Endothelial cell of umbilical vein (primary cell): ENCODE data around the gene BRI3BP. TPM values are rescaled to one million over a fixed set of nuclear protein-coding genes. Genes with fewer than 3 reads are reported as not detected.

Source experiments
- BruUV-seq: library from RNA; stranded (reverse); fragments of 400-500 nt; replicated peaks from 2 replicates; lab custom pipeline; 2021; lab: Mats Ljungman, UMichigan
- CTCF ChIA-PET: fragments of 300-600, 350-600 bp; sonication (Branson Sonifier 250); formaldehyde crosslinking; loops from one replicate; lab custom pipeline; 2021; ENCODE audit warnings: antibody characterized with exemption, inconsistent platforms; lab: Charles Lee
- POLR2A ChIA-PET: fragments of 300-600, 350-600 bp; sonication (Branson Sonifier 250); formaldehyde crosslinking; loops from one replicate; lab custom pipeline; 2021; ENCODE audit warnings: antibody characterized with exemption, inconsistent platforms; lab: Charles Lee
- DNase-seq: peaks from one replicate; pipeline ENCODE4 v3.0.0-alpha.2; 2011; ENCODE audit warnings: low read depth, low spot score
- FAIRE-seq: peaks from 2 replicates; lab custom pipeline; 2011; peaks lifted over from hg19 to GRCh38; lab: Jason Lieb, UNC
- H2AFZ ChIP-seq: 2 replicates; pipeline ENCODE4 v1.6.0; 2012; ENCODE audit warnings: low read depth, low read length, control low read depth, inconsistent platforms
- H3K27ac ChIP-seq: 2 replicates; pipeline ENCODE4 v1.5.1; 2011; ENCODE audit warnings: low read depth, mild to moderate bottlenecking, control low read depth, low read length, moderate library complexity; ENCODE audit not compliant: insufficient read depth
- H3K27me3 ChIP-seq, 2 experiments: 2 replicates each; pipeline versions ENCODE4 v1.6.0 to v1.6.1; 2011; ENCODE audit warnings: low read length in 2 of 2, mixed read lengths in 1 of 2; ENCODE audit not compliant: control insufficient read depth in 2 of 2, insufficient read depth in 2 of 2
- H3K36me3 ChIP-seq, 2 experiments: 2 replicates in 1 of 2; 3 replicates in 1 of 2; pipeline ENCODE4 v1.5.1; 2011; ENCODE audit warnings: low read length in 2 of 2, mild to moderate bottlenecking in 1 of 2, moderate library complexity in 1 of 2; ENCODE audit not compliant: control insufficient read depth in 2 of 2, insufficient read depth in 2 of 2; ENCODE audit errors: extremely low read depth in 1 of 2
- H3K4me1 ChIP-seq: 3 replicates; pipeline ENCODE4 v1.5.1; 2011; ENCODE audit warnings: mild to moderate bottlenecking, low read length; ENCODE audit not compliant: control insufficient read depth, insufficient read depth; ENCODE audit errors: extremely low read depth
- H3K4me2 ChIP-seq: 2 replicates; pipeline ENCODE4 v1.6.1; 2011; ENCODE audit warnings: low read length, control low read depth, mixed read lengths; ENCODE audit not compliant: insufficient read depth
- H3K4me3 ChIP-seq, 3 experiments: fragments of 200-600 bp in 1 of 3; sonication (generic), shearing (Covaris generic) in 1 of 3; replicated peaks in 1 of 3; 2 replicates each; pipeline ENCODE4 v1.5.1; 2011 to 2016; ENCODE audit warnings: control low read depth in 3 of 3, low read length in 3 of 3, mild to moderate bottlenecking in 2 of 3, inconsistent platforms in 1 of 3, low read depth in 1 of 3, moderate library complexity in 1 of 3; ENCODE audit not compliant: insufficient read depth in 1 of 3
- H3K79me2 ChIP-seq: 2 replicates; pipeline ENCODE4 v1.6.0; 2012; ENCODE audit warnings: low read length, inconsistent platforms; ENCODE audit not compliant: control insufficient read depth, insufficient read depth
- H3K9ac ChIP-seq: replicated peaks from 2 replicates; pipeline ENCODE3; 2011; ENCODE audit warnings: low read length, control low read depth; ENCODE audit not compliant: insufficient read depth; ENCODE audit errors: extremely low read depth
- H3K9me1 ChIP-seq: replicated peaks from 3 replicates; pipeline ENCODE4 v1.6.0; 2011; ENCODE audit warnings: mild to moderate bottlenecking, low read length; ENCODE audit not compliant: control insufficient read depth, insufficient read depth; ENCODE audit errors: extremely low read depth
- H3K9me3 ChIP-seq: replicated peaks from 2 replicates; pipeline ENCODE4 v1.5.1; 2012; ENCODE audit warnings: low read length, inconsistent platforms; ENCODE audit not compliant: control insufficient read depth, insufficient read depth
- H4K20me1 ChIP-seq: replicated peaks from 2 replicates; pipeline ENCODE3; 2011; ENCODE audit warnings: mild to moderate bottlenecking, low read length; ENCODE audit not compliant: control insufficient read depth, insufficient read depth; ENCODE audit errors: extremely low read depth
- EZH2 ChIP-seq: IDR thresholded peaks from 2 replicates; pipeline ENCODE4 v1.6.1; 2012; ENCODE audit warnings: borderline replicate concordance, low read depth, mild to moderate bottlenecking, moderate library complexity, low read length, inconsistent platforms; ENCODE audit not compliant: severe bottlenecking
- FOS ChIP-seq: IDR thresholded peaks from 2 replicates; pipeline ENCODE4 v1.6.1; 2011; ENCODE audit warnings: mild to moderate bottlenecking, low read length, moderate library complexity, borderline replicate concordance; ENCODE audit not compliant: insufficient read depth
- GATA2 ChIP-seq: IDR thresholded peaks from 2 replicates; pipeline ENCODE4 v1.7.0; 2011; ENCODE audit warnings: low read depth, mild to moderate bottlenecking, moderate library complexity, mixed read lengths, low read length; ENCODE audit not compliant: insufficient read length, insufficient read depth
- JUN ChIP-seq: IDR thresholded peaks from 2 replicates; pipeline ENCODE4 v1.6.1; 2011; ENCODE audit warnings: borderline replicate concordance, low read depth; ENCODE audit not compliant: insufficient read length, insufficient read depth
- MYC ChIP-seq: IDR thresholded peaks from one replicate; pipeline ENCODE4 v1.6.1; 2011; ENCODE audit warnings: mild to moderate bottlenecking, low read depth, low read length
- POLR2A ChIP-seq: IDR thresholded peaks from 2 replicates; pipeline ENCODE4 v1.6.1; 2012; ENCODE audit warnings: low read depth, mild to moderate bottlenecking, control low read depth, low read length
- POLR2AphosphoS5 ChIP-seq: IDR thresholded peaks from 2 replicates; pipeline ENCODE4 v1.6.1; 2012; ENCODE audit warnings: low read depth, mild to moderate bottlenecking, control low read depth, low read length, moderate library complexity; ENCODE audit not compliant: insufficient read depth
- dilution Hi-C: fragments of 300-500 bp; cut with MboI; formaldehyde crosslinking; loops from one replicate; pipeline ENCODE4 v1.15.0; 2019; ENCODE audit warnings: low sequenced_read_pairs; ENCODE audit not compliant: extremely low pct_ligation_motif_present
- intact Hi-C: fragments of 100-400 bp; cut with micrococcal nuclease; formaldehyde crosslinking; loops from one replicate; pipeline ENCODE4 v1.10.0; 2022
- polyA plus RNA-seq, 4 experiments: library from polyadenylated mRNA; depleted of rRNA in 3 of 4; stranded (reverse) in 3 of 4; unstranded in 1 of 4; fragments of >200 nt; gene quantifications; 2 replicates each; pipeline versions ENCODE4 v1.2.1 to v1.2.3, GENCODE V29; 2011 to 2012; ENCODE audit warnings: missing spikeins in 1 of 4
- total RNA-seq: library from RNA; stranded (reverse); gene quantifications from 2 replicates; pipeline ENCODE4 v1.2.3, GENCODE V29; 2021
- TF ChIP-seq, protein P1 (sequence below), 2 donors: IDR thresholded peaks; 1 replicate in 1 of 2; 2 replicates in 1 of 2; pipeline ENCODE4 v1.5.1; 2011; ENCODE audit warnings: low read length in 2 of 2, mild to moderate bottlenecking in 2 of 2, moderate library complexity in 2 of 2, control low read depth in 1 of 2, inconsistent platforms in 1 of 2, low read depth in 1 of 2; ENCODE audit not compliant: insufficient read depth in 1 of 2; ENCODE audit errors: extremely low read depth in 1 of 2
- TF ChIP-seq, protein P2 (sequence below): IDR thresholded peaks from 2 replicates; pipeline ENCODE4 v1.6.1; 2011; ENCODE audit not compliant: insufficient read depth, insufficient read length

The BRI3BP gene
- total and polyA plus RNA-seq, 2 donors (not counting 3 experiments of a cell fraction or from before 2014, with no cell fraction given), result 3.4 to 8.2 TPM

DNA sequence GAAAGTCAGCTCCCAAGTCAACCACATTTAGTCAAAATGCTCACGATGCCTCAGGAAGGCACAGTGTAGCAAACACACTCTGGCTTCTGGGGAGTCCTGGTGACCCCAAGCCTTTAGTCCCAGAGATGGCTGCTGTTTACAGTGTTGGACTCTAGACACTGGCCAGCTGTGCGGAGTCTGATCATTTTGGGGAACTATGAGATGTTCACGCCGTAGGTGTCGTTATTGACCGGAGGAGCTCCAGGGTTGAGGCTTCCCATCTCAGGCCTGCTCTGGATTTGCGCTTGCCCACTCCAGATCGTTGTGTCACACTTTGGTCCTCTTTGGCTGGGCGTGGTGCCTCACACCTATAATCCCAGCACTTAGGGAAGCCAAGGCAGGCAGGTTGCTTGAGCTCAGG lies 27.7 kb downstream of the BRI3BP start:
- no peak overlapping the region for H3K4me2 ChIP-seq
- no peak overlapping the region for H3K9ac ChIP-seq
- no peaks in the 10 kb centered on the region for H3K9me3 ChIP-seq
- no peaks in the 10 kb centered on the region for H3K4me1 ChIP-seq
- CTCF ChIA-PET, result interaction anchor here (1.3 kb wide), 2 partner anchors 9 to 28 kb away, joined by 3 read pairs; partner anchors contain the start of gene BRI3BP
- intact Hi-C loops, result no loop called here
- no peaks in the 10 kb centered on the region for H3K79me2 ChIP-seq
- H3K36me3 ChIP-seq, result no peaks in the 10 kb centered on the region
- H3K27me3 ChIP-seq, result no peaks in the 10 kb centered on the region
- POLR2A ChIA-PET, result no interaction called here
- no TSS peak for BruUV-seq
- DNase-seq, result no peak
- no peak overlapping the region for H2AFZ ChIP-seq
- H4K20me1 ChIP-seq, result no peaks in the 10 kb centered on the region
- no peaks in the 10 kb centered on the region for H3K9me1 ChIP-seq
- H3K4me3 ChIP-seq, result no peak overlapping the region
- FAIRE-seq, result no peak
- TF ChIP-seq, protein P1, sequence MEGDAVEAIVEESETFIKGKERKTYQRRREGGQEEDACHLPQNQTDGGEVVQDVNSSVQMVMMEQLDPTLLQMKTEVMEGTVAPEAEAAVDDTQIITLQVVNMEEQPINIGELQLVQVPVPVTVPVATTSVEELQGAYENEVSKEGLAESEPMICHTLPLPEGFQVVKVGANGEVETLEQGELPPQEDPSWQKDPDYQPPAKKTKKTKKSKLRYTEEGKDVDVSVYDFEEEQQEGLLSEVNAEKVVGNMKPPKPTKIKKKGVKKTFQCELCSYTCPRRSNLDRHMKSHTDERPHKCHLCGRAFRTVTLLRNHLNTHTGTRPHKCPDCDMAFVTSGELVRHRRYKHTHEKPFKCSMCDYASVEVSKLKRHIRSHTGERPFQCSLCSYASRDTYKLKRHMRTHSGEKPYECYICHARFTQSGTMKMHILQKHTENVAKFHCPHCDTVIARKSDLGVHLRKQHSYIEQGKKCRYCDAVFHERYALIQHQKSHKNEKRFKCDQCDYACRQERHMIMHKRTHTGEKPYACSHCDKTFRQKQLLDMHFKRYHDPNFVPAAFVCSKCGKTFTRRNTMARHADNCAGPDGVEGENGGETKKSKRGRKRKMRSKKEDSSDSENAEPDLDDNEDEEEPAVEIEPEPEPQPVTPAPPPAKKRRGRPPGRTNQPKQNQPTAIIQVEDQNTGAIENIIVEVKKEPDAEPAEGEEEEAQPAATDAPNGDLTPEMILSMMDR (IDR thresholded peaks at IDR 0.05; ENCODE audit: extremely low read depth in 1 of 2, insufficient read depth in 1 of 2, low read depth in 1 of 2, low read length in 2 of 2), result no peak
- TF ChIP-seq, protein P2, sequence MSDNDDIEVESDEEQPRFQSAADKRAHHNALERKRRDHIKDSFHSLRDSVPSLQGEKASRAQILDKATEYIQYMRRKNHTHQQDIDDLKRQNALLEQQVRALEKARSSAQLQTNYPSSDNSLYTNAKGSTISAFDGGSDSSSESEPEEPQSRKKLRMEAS, result no peak
- TF ChIP-seq GATA2 (no peak), FOS (no peak), JUN (no peak), POLR2A (no peak), MYC (no peak), POLR2AphosphoS5 (no peak), EZH2 (no peak)
- dilution Hi-C loops, result no loop called here
- no peak overlapping the region for H3K27ac ChIP-seq
